ENCODE measurements around the gene PLA2G5.

DNA sequence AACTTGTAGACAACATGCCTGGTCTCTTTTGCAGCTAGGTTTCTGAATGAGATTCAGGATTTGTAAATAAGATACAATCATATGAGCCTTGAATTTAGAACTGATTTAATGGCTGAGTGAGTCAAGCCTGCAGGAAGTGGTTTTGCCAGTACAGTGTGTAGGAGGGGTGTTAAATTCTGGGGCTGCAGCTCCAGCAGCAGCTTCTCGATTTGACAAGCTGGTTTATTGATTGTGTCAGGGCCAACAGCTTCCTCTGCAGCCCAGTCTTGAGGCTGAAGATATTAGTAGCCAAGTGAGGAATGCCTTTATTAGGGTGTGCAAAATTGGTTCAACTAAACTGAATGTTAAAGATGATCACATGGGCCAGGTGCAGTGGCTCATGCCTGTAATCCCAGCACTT is 11.5 kb upstream of the PLA2G5 start:
- TF ChIP-seq, protein P1, sequence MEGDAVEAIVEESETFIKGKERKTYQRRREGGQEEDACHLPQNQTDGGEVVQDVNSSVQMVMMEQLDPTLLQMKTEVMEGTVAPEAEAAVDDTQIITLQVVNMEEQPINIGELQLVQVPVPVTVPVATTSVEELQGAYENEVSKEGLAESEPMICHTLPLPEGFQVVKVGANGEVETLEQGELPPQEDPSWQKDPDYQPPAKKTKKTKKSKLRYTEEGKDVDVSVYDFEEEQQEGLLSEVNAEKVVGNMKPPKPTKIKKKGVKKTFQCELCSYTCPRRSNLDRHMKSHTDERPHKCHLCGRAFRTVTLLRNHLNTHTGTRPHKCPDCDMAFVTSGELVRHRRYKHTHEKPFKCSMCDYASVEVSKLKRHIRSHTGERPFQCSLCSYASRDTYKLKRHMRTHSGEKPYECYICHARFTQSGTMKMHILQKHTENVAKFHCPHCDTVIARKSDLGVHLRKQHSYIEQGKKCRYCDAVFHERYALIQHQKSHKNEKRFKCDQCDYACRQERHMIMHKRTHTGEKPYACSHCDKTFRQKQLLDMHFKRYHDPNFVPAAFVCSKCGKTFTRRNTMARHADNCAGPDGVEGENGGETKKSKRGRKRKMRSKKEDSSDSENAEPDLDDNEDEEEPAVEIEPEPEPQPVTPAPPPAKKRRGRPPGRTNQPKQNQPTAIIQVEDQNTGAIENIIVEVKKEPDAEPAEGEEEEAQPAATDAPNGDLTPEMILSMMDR (IDR thresholded peaks at IDR 0.05; ENCODE audit: low read depth, low read length): no peak
- no peak for TF ChIP-seq MYC (IDR thresholded peaks at IDR 0.05; ENCODE audit: low read depth, low read length)
- TF ChIP-seq POLR2A (IDR thresholded peaks at IDR 0.05; ENCODE audit: extremely low read depth, insufficient read length): no peak
- TF ChIP-seq, protein P2, sequence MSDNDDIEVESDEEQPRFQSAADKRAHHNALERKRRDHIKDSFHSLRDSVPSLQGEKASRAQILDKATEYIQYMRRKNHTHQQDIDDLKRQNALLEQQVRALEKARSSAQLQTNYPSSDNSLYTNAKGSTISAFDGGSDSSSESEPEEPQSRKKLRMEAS (IDR thresholded peaks at IDR 0.05; ENCODE audit: low read depth, low read length): no peak

Measured in NB4 (cell line).